CD14-positive monocyte (primary cell): ENCODE measurements around the gene ATP8A1. TPM values are rescaled to one million over a fixed set of nuclear protein-coding genes. Genes with fewer than 3 reads are reported as not detected.
A peak's percentile ranks its signal among the peaks of the same experiment; 100 is the strongest.

Experiments
- DNase-seq, 3 donors: peaks; one replicate each; pipeline ENCODE4 v3.0.0-alpha.2; 2011 to 2022
- H2AFZ ChIP-seq: 2 replicates; pipeline ENCODE4 v1.6.0; 2012; ENCODE audit warnings: mild to moderate bottlenecking, low read depth, low read length, inconsistent platforms; ENCODE audit not compliant: insufficient read depth, poor library complexity, severe bottlenecking
- H3K27ac ChIP-seq, 2 donors: 1 replicate in 1 of 2; 2 replicates in 1 of 2; pipeline ENCODE4 v1.5.1; 2012 to 2013; ENCODE audit warnings: low read length in 2 of 2, control low read depth in 1 of 2, inconsistent platforms in 1 of 2, low read depth in 1 of 2, mild to moderate bottlenecking in 1 of 2
- H3K27me3 ChIP-seq, 2 donors: one replicate each; pipeline versions ENCODE4 v1.6.0 to v1.6.1; 2011 to 2013; ENCODE audit warnings: low read length in 2 of 2; ENCODE audit not compliant: control insufficient read depth in 2 of 2, insufficient read depth in 2 of 2
- H3K36me3 ChIP-seq, 2 donors: replicated peaks in 1 of 2; 1 replicate in 1 of 2; 2 replicates in 1 of 2; pipeline versions ENCODE4 v1.5.1 to v1.6.1; 2012 to 2013; ENCODE audit warnings: low read length in 2 of 2, control low read depth in 1 of 2, inconsistent platforms in 1 of 2, mild to moderate bottlenecking in 1 of 2; ENCODE audit not compliant: insufficient read depth in 2 of 2, control insufficient read depth in 1 of 2
- H3K4me1 ChIP-seq, 2 donors: 1 replicate in 1 of 2; 2 replicates in 1 of 2; pipeline versions ENCODE4 v1.5.1 to v1.6.1; 2012 to 2013; ENCODE audit warnings: low read length in 2 of 2, control low read depth in 1 of 2, inconsistent platforms in 1 of 2, mild to moderate bottlenecking in 1 of 2, moderate library complexity in 1 of 2; ENCODE audit not compliant: insufficient read depth in 2 of 2, control insufficient read depth in 1 of 2
- H3K4me2 ChIP-seq: replicated peaks from 2 replicates; pipeline ENCODE3; 2012; ENCODE audit warnings: low read length, moderate library complexity, mild to moderate bottlenecking; ENCODE audit not compliant: poor library complexity, severe bottlenecking; ENCODE audit errors: extremely low read depth
- H3K4me3 ChIP-seq, 3 experiments: fragments of 200-600 bp in 1 of 3; sonication (generic) in 1 of 3; replicated peaks in 1 of 3; 1 replicate in 2 of 3; 2 replicates in 1 of 3; pipeline ENCODE4 v1.5.1; 2011 to 2013; ENCODE audit warnings: low read length in 3 of 3, mild to moderate bottlenecking in 3 of 3, control low read depth in 2 of 3, low read depth in 2 of 3, inconsistent platforms in 1 of 3, moderate library complexity in 1 of 3
- H3K79me2 ChIP-seq: 2 replicates; pipeline ENCODE4 v1.6.0; 2012; ENCODE audit warnings: mild to moderate bottlenecking, control low read depth, inconsistent platforms, low read length, moderate library complexity; ENCODE audit not compliant: insufficient read depth
- H3K9ac ChIP-seq: 2 replicates; pipeline ENCODE4 v1.6.0; 2017; ENCODE audit warnings: low read length, mild to moderate bottlenecking; ENCODE audit not compliant: insufficient read depth, poor library complexity, severe bottlenecking
- H3K9me3 ChIP-seq, 2 donors: replicated peaks in 1 of 2; 1 replicate in 1 of 2; 2 replicates in 1 of 2; pipeline versions ENCODE4 v1.5.1 to v1.6.1; 2012 to 2013; ENCODE audit warnings: low read length in 2 of 2, control low read depth in 1 of 2; ENCODE audit not compliant: control insufficient read depth in 1 of 2, insufficient read depth in 1 of 2
- H4K20me1 ChIP-seq: 2 replicates; pipeline ENCODE4 v1.6.0; 2012; ENCODE audit warnings: mild to moderate bottlenecking, low read length, control low read depth, moderate library complexity; ENCODE audit not compliant: insufficient read depth
- H3K27ac Mint-ChIP-seq, 7 donors: one replicate each; pipeline ENCODE4 v1.8.0; 2020; ENCODE audit warnings: mild to moderate bottlenecking in 7 of 7, mixed read lengths in 7 of 7, moderate library complexity in 6 of 7, inconsistent platforms in 2 of 7
- H3K27me3 Mint-ChIP-seq, 3 donors: one replicate each; pipeline ENCODE4 v1.8.0; 2021 to 2022; ENCODE audit warnings: low read depth in 3 of 3, mild to moderate bottlenecking in 3 of 3, mixed read lengths in 3 of 3, moderate library complexity in 3 of 3, inconsistent platforms in 1 of 3
- H3K36me3 Mint-ChIP-seq, 2 donors: one replicate each; pipeline ENCODE4 v1.8.0; 2020; ENCODE audit warnings: mixed read lengths in 2 of 2, inconsistent platforms in 1 of 2, mild to moderate bottlenecking in 1 of 2
- H3K4me1 Mint-ChIP-seq: one replicate; pipeline ENCODE4 v1.8.0; 2020; ENCODE audit warnings: mild to moderate bottlenecking, mixed read lengths
- H3K4me3 Mint-ChIP-seq, 2 donors: one replicate each; pipeline ENCODE4 v1.8.0; 2020; ENCODE audit warnings: mild to moderate bottlenecking in 2 of 2, mixed read lengths in 2 of 2, moderate library complexity in 1 of 2
- H3K9me3 Mint-ChIP-seq, 7 donors: one replicate each; pipeline ENCODE4 v1.8.0; 2020 to 2022; ENCODE audit warnings: mixed read lengths in 7 of 7, mild to moderate bottlenecking in 6 of 7, moderate library complexity in 6 of 7, inconsistent platforms in 2 of 7
- WGBS: methylation state at CpG from one replicate; pipeline ENCODE4 v1.1.5; 2013; ENCODE audit warnings: missing lambda C conversion rate; ENCODE audit not compliant: insufficient coverage; 5-methylcytosine and 5-hydroxymethylcytosine counted together
- intact Hi-C, 2 donors: fragments of 100-400 bp; cut with micrococcal nuclease; formaldehyde crosslinking; loops; one replicate each; pipeline versions ENCODE4 v1.15.0 to v1.15.1; 2023
- polyA plus RNA-seq, 3 donors: library from polyadenylated mRNA; depleted of rRNA in 1 of 3; unstranded in 2 of 3; stranded (reverse) in 1 of 3; fragments of 300-500 nt in 2 of 3; fragments of >200 nt in 1 of 3; fragmentation: Illumina TruSeq in 2 of 3; gene quantifications; 1 replicate in 2 of 3; 2 replicates in 1 of 3; pipeline ENCODE4 v1.2.3, GENCODE V29; 2012 to 2021
- TF ChIP-seq, protein P1 (sequence below): fragments of 200-600 bp; IDR thresholded peaks from one replicate; pipeline ENCODE4 v1.8.0; 2022; ENCODE audit warnings: antibody characterized with exemption, mild to moderate bottlenecking

ATP8A1 gene
- polyA plus RNA-seq, 3 donors: 2.2 to 10.8 (median 3.2) TPM

GRCh38 chr4:42396361-42396751 lies 260.5 kb downstream of the ATP8A1 start:
- Histone ChIP-seq H3K4me1 (peaks cover 24 to 28% of the 10 kb centered on the region in 2 donors), H3K9ac (no peak overlapping the region), H3K4me3 (peak overlapping the region in 2 of 3 experiments; percentile 4 to 68), H4K20me1 (no peaks in the 10 kb centered on the region), H3K36me3 (no peaks in the 10 kb centered on the region), H2AFZ (peak overlapping the region; percentile 67), H3K27me3 (peaks cover 47 to 71% of the 10 kb centered on the region in 2 donors), H3K27ac (no peak overlapping the region), H3K4me2 (peak overlapping the region; percentile 78), H3K79me2 (no peaks in the 10 kb centered on the region), H3K9me3 (peaks cover 0 to 18% of the 10 kb centered on the region in 2 donors)
- Mint-ChIP-seq H3K27me3 (peaks cover 74 to 82% (median 77%) of the 10 kb centered on the region in 3 donors), H3K27ac (no peak overlapping the region), H3K4me3 (peak overlapping the region; percentile 76 to 94), H3K4me1 (peaks cover 26% of the 10 kb centered on the region), H3K9me3 (peaks cover 0 to 17% (median 7%) of the 10 kb centered on the region in 7 donors), H3K36me3 (peaks cover 2 to 3% of the 10 kb centered on the region in 2 donors)
- 24% methylated on average over 8 of the region's 17 CpGs for WGBS
- DNase-seq: no peak
- TF ChIP-seq, protein P1, sequence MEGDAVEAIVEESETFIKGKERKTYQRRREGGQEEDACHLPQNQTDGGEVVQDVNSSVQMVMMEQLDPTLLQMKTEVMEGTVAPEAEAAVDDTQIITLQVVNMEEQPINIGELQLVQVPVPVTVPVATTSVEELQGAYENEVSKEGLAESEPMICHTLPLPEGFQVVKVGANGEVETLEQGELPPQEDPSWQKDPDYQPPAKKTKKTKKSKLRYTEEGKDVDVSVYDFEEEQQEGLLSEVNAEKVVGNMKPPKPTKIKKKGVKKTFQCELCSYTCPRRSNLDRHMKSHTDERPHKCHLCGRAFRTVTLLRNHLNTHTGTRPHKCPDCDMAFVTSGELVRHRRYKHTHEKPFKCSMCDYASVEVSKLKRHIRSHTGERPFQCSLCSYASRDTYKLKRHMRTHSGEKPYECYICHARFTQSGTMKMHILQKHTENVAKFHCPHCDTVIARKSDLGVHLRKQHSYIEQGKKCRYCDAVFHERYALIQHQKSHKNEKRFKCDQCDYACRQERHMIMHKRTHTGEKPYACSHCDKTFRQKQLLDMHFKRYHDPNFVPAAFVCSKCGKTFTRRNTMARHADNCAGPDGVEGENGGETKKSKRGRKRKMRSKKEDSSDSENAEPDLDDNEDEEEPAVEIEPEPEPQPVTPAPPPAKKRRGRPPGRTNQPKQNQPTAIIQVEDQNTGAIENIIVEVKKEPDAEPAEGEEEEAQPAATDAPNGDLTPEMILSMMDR: no peak
- intact Hi-C loops: no loop called here

- H3K27me3 Mint-ChIP-seq: peaks cover 66 to 75% (median 69%) of the 10 kb centered on the region in 3 donors
Observed at GRCh38 chr4:42395595-42395994, 261.3 kb downstream of the ATP8A1 start.

More at GRCh38 chr4:42395595-42395994, 261.3 kb downstream of the ATP8A1 start:
- no peak overlapping the region for H3K27ac Mint-ChIP-seq
- Histone ChIP-seq H3K4me2 (no peak overlapping the region), H3K79me2 (no peaks in the 10 kb centered on the region), H2AFZ (no peak overlapping the region), H3K27me3 (peaks cover 45 to 64% of the 10 kb centered on the region in 2 donors), H3K36me3 (no peaks in the 10 kb centered on the region), H3K27ac (no peak overlapping the region), H4K20me1 (no peaks in the 10 kb centered on the region), H3K9me3 (peaks cover 0 to 18% of the 10 kb centered on the region in 2 donors), H3K4me3 (no peak overlapping the region), H3K4me1 (peaks cover 24 to 28% of the 10 kb centered on the region in 2 donors), H3K9ac (no peak overlapping the region)
- intact Hi-C loops: no loop called here
- H3K4me1 Mint-ChIP-seq: peaks cover 29% of the 10 kb centered on the region
- H3K4me3 Mint-ChIP-seq: no peak overlapping the region
- WGBS: no CpG with 5 or more reads among the region's 1 CpG
- no peak for DNase-seq
- peaks cover 0 to 17% (median 7%) of the 10 kb centered on the region in 7 donors for H3K9me3 Mint-ChIP-seq
- TF ChIP-seq, protein P1: no peak
- peaks cover 2 to 3% of the 10 kb centered on the region in 2 donors for H3K36me3 Mint-ChIP-seq
